Activated CD8-positive, alpha-beta memory T cell treated with anti-CD3 and anti-CD28 coated beads for 4 hours (primary cell): ENCODE results near the gene SCRN1.
A peak's percentile ranks its signal among the peaks of the same experiment; 100 is the strongest.

Experiments used
- DNase-seq, 2 donors: peaks; one replicate each; pipeline ENCODE4 v3.0.0-alpha.2; 2020; ENCODE audit warnings: low read depth in 2 of 2

SCRN1 gene

GRCh38 chr7:29926741-29927140 lies 62.9 kb downstream of the SCRN1 start:
- DNase-seq: no peak

DNA sequence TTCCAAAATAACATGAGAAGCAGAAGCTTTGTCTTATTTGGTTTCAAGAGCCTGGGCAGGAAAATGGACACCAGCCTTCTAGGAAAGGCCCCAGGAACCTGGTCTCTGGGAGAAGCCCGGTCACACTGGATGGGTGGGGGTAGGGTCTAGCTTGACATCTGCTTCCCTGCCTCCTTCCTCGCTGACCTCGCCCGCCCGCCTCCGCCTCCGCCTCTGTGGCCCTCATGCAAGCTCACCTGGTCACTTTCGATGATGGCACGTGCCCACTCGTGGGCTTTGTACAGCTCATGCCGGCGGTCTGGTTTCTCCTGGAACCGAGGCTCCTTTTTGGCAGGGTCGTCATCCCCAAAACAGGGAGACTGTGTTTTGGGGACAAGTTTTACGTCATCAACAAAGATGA lies 63.4 kb downstream of the SCRN1 start:
- DNase-seq: no peak

DNA sequence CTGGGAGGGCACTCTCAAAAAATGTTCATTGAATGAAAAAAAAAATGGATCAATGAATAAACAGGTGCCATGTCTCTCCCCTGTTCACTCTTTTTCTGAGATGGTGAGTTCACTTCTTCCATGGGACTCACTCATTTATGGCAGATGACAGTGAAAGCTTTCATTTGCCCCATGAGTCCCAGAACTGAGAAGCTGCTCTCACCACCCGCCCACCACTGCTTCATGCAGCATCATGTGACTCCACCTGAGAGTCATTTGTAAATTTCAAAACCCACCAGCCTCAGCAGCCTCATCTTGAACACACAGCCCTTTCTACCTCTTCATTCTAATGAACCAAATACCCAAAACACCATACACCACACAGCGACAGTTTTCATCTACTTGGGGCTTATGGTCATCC lies 64.9 kb downstream of the SCRN1 start:
- DNase-seq: no peak

GRCh38 chr7:29924006-29924405 lies 65.6 kb downstream of the SCRN1 start:
- DNase-seq: no peak

- no peak for DNase-seq
Measured at GRCh38 chr7:29922921-29923700, 66.5 kb downstream of the SCRN1 start.

DNA sequence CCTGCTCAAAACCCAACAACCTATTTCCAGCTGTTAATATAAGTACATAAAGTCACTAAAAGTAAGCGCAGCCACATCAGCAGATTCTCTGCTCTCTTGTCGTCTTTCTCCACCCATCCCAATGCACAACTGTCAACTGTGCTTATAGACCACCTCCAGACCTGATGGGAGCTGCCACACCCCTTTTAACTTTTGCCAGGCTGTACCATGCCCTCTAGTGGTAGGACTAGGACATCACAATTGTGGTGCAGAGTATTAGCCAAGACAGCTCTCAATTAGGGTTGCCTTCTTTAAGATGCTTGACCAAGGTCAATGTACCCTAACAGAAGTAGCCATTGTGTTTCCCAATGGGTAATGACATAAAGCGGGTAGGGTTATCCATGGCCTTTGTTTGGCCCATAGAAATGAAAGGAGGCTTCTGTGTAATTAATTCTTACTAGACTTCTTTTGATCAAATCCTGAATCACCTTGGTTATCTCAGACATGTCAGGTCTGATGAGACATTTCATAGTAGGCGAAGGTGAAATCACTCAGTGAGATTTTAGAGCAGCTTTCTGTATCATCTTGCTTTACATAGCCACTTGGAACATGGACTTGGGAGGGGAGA lies 68.1 kb downstream of the SCRN1 start:
- peak; percentile 11 to 14 for DNase-seq

GRCh38 chr7:29920491-29920890 lies 69.1 kb downstream of the SCRN1 start:
- no peak for DNase-seq

DNA sequence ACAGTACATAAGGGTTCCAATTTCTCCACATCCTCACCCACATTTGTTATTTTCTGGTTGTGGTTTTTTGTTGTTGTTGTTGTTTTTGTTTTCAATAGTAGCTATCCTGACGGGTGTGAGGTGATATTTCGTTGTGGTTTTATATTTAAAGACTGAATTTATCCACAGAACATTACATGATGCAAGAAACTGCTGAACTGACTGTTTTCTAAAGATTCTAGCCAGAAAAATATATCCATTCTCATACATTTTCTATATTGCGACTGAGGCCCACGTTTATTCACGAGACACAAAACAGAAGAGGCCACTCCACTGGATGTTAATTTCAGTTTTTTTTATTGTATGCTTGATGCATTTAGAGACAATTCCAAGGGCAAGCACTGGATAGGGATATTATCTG lies 69.8 kb downstream of the SCRN1 start:
- DNase-seq: no peak

DNA sequence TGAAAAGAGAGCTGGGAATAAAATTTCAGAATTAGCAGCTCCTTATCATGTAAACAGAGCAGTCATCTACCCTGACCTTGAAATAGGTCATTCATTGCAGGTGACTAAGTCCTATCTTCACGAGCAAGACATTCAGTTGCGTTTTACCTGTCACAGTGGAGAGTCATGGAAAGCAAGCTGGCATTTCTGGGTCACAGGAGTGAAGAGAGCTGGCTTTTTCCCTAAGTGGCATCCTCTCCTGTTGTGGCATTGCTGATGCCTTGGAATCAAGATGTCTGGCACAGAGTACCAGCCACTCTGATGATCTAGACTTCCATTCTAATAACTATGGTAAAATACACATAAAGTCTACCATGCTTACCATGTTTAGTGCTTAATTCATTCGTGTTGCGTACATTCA lies 70.8 kb downstream of the SCRN1 start:
- no peak for DNase-seq

- DNase-seq: no peak
Measured at GRCh38 chr7:29917641-29918040, 72.0 kb downstream of the SCRN1 start.

DNA sequence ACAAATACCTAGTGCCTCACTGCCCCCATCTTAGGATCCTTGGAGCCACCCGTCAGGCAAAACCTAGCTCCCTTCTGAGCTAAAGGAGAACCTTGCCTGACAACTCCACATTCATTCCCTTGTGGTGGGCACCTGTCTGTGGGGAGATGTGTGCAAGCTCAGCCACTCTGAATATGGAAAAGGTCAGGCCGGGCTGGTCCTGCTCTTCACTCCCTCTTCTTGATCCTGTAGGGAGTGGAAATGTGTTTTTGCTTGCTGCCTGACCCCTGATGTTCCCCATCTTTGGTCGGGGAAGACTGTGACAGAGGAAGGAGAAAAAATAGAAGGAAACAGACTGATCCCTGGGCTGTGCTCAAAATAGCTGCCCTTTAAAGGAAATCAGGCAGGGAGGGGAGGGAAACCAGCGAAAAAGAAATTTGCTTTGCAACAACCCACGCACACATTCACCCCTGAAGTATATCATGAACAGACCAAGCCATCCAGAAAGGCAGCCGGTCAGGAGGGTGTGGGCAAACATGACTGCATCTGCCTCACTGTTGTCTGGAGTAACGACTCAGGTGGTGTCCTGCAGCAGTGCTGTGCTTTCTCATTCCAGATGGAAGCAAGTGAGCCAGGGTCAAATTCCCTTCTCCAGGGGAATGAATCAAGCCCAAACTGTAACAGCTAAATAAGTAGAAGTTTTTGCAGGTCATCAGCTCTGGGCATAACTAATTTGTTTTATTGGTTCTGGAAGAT lies 74.0 kb downstream of the SCRN1 start:
- no peak for DNase-seq

DNA sequence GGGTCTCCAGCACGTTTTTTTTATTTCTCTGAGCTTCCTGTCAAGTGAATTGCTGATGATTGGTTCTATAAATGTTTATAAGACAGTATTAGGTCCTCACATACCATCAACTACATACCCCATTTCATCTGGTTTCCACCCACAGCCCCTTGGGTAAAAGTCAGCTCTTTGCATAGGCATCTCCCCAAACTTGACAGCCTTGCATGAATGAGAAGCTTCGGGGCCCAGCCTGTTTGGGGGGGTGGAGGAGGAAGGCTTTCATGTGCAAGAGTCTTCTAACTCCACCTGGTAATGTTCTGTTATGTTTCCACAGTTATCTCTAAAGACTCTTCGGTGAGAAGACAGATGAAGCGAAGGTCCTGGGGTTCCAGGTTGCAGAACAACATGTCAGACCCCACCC lies 75.4 kb downstream of the SCRN1 start:
- DNase-seq: no peak

DNA sequence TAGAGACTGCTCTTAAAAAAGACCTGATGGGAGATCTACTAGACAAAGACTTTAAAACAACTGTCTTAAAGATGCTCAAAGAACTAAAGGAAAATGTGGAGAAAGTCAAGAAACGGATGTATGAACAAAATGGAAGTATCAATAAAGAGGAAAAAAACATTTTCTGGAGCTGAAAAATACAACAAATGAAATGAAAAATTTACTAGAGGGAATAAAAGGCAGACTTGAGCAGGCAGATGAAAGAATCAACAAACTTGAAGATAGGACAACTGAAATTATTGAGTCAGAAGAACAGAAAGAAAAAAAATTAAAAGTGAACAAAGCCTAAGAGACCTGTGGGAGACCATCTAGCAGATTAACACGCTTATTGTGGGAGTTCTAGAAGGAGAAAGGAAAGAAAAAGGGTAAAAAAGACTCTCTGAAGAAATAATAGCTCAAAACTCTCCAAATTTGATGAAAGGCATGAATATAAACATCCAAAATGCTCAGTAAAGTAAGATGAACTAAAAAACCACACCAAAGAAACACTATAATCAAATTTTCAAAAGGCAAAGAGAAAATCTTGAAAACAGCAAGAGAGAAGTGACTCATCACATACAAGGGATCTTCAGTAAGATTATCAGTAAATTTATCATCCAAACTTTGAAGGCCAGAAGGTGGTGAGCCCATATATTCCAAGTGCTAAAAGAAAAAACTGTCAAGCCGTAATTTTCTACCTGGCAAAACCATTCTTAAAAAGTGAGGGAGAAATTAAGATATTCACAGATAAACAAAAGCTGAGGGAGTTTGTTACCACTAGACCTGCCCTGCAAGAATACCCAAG lies 83.2 kb downstream of the SCRN1 start:
- DNase-seq: no peak

- no peak for DNase-seq
Measured at GRCh38 chr7:29900745-29901144, 88.9 kb downstream of the SCRN1 start.

DNA sequence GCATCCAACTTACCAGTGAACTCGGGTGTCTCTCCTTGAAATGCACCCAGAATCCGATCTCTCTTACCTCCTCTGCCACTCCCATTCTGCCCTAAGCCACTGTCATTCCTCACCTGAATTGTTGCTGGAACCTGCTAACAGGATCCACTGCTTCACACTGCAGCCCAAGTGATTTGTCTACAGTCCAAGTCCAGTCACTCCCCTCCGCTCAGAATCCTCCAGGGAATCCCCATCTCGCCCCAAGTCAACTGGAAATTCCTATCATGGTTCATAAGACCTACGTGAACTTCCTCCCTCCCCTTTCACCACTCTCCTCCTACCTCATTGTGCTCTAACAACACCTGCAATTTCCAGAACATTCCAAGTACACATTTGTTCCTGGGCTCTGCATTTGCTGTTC lies 91.3 kb downstream of the SCRN1 start:
- no peak for DNase-seq

DNA sequence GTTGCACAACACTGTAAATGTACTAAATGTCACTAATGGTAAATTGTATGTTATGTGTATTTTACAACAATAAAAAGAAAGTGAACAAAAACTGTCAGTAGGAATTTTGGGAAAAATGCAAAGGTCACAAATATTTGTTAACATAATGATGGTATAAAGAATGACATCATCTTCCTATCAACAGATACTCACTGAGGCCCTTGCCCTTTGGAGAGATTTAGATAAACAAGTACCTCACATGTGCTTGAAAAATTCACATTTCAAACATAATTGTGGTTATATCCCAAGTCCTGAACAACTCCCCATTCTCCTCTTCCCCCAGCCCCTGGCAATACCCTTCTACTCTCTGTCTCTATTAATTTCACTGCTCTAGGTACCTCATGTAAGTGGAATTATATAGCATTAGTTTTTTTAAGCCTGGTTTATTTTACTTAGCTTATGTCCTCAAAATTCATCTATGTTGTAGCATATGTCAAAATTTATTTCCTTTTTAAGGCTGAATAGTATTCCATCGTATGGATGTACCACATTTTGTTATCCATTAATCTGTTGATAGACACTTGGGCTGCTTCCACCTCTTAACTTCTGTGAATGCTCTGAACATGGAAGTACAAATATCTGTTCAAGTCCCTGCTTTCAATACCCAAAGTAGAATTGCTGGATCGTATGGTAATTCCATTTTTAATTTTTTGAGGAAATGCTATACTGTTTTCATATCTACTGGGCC lies 92.8 kb downstream of the SCRN1 start:
- DNase-seq: no peak

GRCh38 chr7:29895559-29895958 lies 94.0 kb downstream of the SCRN1 start:
- DNase-seq: no peak

DNA sequence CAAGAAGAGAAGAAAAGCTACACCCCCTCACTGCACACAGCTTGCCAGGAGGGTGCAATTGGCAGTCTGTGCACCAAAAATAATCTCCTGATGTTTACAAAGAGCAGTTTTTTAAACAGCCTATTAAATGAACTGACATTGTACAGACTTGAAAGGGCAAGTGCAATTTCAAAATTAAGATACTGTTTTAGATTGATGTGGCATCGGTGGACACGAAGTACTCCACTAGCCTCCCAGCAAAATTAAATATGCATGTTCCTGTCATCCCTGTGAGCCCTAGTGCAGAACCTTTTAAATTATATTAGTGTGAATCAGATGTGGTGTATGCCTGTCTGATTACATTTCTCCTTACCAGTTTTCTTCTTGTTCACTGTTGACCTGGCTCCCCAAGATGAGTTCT lies 95.3 kb downstream of the SCRN1 start:
- no peak for DNase-seq

DNA sequence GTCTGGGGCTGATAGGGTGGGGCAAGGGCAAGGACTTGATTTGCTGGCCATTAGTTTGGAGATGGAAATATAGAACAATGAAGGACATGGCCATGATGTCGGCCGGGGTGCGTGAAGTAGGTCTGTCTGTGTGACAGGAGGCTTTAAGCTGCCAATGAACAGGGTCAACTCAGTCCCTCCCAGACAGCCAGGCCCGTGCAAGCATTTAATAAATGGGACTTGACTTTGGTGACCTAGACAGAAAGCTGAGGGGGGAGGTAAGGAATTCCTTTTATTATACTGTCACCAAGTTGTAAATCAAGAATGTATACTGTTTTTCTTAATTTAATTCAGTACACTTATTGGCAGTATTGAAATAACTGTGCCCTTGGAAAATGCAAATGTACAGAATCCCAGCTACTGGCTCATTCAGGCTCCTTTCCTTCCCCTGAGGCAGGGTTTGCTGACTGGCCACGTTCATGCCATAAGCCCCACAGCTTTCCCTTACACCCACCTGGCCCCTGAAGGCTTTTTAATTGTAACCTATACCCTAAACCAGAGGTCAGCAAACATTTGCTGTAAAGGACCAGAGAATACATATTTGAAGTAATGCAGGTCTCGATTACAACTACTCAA lies 96.1 kb downstream of the SCRN1 start:
- DNase-seq: no peak

- DNase-seq: no peak
Measured at GRCh38 chr7:29892231-29892630, 97.4 kb downstream of the SCRN1 start.

DNA sequence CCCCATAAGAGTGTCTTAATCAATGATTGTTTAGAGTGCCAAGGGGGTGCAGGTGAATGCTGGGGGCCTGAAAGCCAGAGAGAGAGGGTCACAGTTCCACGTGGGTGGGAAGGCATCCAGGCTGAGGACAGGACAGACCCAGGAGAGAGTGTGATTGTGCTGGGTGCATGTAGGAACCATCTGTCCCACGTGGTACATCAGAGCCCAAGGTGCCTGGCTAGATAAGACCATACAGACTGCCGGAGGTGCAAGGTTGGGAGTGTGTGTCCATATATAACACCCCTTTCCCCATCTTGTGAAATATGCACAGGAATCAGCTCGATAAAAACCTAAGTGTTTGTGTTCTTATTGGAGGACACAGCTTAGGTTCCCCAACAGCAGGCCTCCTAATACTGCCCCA lies 97.8 kb downstream of the SCRN1 start:
- no peak for DNase-seq
